ENCODE measurements around the gene RAB5B.

GRCh38 chr12:55931780-55932550, 41.9 kb upstream of the RAB5B start:
- TF ChIP-seq POLR2AphosphoS5 (IDR thresholded peaks at IDR 0.05; ENCODE audit: low read depth, low read length), result no peak
- TF ChIP-seq POLR2A (IDR thresholded peaks at IDR 0.05; ENCODE audit: low read depth, low read length), result no peak
- no peak for TF ChIP-seq TAF1 (IDR thresholded peaks at IDR 0.05; ENCODE audit: borderline replicate concordance, low read depth, low read length)

Measured in GM12892 (cell line).